ENCODE results near the gene SWSAP1.
A peak's percentile ranks its signal among the peaks of the same experiment; 100 is the strongest.
"Not testable (repeated sequence)": the region's sequence is repeated elsewhere in the genome, so short reads cannot be mapped to it uniquely, and the experiment has no call there.

Gene SWSAP1

DNA sequence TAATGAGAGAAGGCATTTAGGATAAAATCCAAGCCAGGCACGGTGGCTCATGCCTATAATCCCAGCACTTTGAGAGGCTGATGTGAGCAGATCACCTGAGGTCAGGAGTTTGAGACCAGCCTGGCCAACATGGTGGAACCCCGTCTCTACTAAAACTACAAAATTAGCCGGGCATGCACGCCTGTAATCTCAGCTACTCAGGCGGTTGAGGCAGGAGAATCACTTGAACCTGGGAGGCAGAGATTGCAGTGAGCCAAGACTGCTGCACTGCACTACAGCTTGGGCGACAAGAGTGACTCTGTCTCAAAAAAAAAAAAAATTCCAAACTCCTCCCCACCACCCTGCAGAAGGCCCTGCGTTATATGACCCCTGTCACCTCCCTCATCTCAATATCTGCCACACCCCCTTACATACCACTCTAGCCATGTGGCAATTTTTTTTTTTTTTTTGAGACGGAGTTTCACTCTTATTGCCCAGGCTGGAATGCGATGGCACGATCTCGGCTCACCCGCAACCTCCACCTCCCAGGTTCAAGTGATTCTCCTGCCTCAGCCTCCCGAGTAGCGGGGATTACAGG lies 4.9 kb downstream of the SWSAP1 start:
- not testable (repeated sequence) for DNase-seq

DNA sequence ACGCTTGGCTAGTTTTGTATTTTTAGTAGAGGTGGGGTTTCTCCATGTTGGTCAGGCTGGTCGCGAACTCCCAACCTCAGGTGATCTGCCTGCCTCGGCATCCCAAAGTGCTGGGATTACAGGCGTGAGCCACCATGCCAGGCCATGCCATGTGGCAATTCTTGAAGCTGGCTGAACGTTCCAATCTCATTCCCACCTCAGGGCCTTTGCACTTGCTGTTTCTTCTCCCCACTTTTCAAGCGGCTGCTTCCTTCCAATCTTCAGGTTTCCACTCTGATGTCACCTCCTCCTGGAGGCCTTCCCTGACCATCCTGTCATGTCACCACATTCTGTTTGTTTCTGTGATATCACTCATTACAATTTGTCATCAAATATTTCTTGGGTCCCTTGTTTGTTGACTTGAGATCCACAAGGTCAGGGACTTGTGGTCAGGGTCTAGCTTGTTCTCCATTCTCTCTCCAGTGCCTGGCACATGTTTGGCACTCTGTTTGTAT lies 5.4 kb downstream of the SWSAP1 start:
- no peak for DNase-seq

DNA sequence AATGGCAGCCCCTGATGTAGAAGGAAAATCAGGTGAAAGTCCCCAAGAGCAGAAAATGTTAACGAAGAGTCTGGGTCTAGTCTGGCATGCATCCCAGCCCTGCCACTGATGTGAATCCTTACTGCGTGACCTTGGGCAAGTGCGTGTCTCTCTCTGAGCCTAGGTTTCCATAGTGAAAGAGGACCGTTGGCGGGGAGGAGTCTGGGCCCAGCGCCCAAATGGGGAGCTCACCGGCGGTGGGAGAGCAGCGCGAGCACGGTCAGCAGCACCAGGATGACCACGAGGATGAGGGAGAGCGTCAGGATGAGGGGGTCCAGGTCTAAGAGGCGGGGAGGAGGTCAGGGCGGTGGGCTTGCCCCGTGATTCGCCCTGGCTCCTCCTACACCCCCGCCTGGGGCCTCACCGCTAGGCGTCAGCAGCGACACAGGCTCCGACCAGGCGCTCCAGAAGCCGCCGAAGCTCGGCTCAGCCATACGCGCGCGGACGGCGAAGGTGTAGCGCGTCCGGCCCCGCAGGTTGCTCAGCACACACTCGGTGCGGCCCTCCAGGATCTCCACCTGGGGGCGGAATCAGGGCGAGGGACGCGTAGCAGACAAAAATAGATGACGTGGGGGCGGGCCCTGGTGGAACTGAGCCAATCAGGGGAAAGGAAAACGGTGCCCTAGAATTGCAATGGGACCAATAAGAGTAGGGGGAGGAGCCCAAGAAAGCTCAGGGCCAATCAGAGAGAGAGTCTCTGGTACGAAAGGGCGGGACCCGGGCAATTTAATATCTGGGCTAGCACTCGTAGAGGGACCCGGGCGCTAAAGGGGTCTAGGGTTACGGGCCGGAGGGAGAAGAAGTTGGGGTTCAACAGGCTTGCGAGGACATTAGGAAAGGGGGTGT lies 6.4 kb downstream of the SWSAP1 start:
- DNase-seq: peak; percentile 97

DNA sequence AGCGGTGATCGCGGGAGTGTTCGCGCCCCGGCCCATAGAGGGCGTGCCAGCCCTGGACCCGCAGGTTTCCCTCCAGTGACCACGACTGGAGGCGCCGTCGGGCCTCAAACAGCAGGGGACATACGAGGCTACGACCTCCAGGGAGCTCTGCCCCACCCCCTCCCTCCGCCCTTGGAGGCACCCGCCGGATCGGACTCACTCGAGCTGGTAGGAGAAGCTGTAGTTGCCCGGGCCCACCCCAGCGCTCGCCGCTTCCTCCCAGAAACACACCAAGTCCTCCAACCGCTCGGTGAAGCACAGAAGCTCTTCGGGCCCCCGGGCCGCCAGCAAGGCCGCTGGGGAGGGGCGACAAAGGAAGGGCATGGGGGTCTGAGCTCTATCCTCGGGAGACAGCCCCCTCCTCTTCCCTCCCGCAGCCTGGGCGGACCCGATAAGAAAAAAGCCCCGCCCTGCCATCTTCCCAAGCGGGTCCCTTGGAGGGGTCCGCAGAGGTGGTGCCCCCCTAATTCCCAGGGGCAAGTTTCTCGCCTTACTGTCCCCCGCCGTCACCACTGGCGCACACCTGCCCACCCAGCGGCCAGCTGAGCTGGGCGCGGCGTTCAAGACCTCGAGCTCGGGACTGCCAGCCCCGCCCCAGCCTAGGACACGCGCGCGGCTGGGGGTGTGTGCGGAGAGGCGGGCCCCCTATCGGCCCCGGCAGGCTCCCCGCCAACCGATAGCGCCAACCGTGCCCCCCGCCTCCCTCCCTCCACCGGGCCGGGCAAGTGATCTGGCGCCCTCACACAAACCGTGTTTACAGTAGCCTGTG lies 8.6 kb downstream of the SWSAP1 start:
- DNase-seq: peak; percentile 29 to 55

DNA sequence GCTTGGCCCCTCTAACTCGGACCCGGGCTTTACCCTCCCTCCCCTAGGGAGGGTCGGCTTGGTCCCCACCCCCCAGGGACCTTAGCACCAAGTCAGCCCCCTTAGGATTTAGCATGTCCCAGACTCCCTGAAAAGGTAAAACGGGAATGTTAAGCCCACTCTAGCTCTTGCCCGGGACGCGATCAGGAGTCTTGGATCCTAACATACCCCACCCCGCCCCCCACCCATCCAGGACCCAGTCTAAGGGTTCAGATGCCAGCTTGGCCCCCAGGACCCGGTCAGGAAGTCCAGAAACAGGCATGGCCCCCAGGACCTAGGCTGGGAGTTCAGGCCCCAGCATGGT lies 9.2 kb downstream of the SWSAP1 start:
- no peak for DNase-seq

DNA sequence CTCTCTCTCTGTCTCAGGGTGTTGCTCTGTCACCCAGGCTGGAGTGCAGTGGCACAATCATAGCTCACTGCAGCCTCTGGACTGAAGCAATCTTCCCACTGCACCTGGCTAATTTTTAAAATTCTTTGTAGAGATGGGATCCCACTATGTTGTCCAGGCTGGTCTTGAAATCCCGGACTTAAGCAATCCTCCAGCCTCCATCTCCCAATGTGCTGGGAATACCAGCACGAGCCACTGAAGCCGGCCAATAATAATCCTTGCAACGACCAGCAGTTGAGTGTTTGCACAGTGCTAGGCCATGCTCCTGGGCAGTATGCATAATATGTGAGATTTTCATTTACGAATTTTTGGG lies 10.3 kb downstream of the SWSAP1 start:
- no peak for DNase-seq

DNA sequence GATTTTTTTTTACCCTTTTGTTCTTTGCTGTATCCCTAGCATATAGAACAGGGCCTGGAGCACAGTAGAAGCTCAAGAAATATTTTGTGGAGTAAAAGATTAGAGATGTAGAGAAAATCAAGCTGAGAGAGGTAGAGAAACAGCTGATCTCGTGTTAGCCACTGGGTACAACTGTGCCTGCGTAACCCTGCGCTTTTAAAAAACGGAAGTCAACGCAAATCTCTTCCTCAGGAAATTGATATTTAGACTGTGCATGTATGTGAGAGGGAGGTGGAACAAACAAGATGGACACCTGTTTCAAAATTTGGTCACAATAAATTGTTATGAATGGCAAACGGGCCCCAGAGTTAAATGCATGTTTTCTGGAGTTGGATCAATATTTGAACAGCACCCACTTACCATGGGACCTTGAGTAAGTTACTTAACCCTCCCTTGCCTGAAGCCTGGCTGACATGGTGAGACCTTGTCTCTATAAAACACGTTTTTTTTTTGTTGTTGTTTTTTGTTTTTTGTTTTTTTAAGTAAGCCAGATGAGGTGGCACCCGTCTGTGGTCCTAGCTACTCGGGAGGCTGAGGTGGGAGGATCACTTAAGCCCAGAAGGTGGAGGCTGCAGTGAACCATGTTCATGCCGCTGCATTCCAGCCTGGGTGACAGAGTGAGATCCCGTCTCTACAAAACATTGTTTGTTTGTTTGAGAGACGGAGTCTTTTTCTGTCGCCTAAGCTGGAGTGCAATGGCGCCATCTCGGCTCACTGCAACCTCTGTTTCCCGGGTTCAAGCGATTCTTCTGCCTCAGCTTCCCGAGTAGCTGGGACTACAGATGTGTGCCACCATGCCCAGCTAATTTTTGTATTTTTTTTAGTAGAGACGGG lies 12.9 kb downstream of the SWSAP1 start:
- no peak for DNase-seq

DNA sequence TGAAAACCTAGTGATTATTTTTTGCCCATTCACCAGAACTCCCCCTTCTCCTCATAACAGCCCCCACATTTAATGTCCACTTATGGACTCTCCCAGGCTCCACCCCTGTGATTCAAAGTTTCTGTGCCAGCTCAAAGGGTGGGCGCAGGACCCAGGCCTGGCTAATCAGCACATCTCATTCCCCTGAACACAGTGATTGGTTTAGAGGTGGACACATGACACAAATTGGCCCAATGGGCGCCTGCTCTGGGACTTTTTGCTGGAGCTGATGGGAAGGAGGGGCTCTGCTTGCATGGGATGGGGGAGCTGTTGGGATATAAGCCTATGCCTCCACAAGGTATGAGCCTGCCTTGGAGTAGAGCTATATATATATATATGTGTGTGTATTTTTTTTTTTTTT lies 15.9 kb downstream of the SWSAP1 start:
- no peak for DNase-seq

DNA sequence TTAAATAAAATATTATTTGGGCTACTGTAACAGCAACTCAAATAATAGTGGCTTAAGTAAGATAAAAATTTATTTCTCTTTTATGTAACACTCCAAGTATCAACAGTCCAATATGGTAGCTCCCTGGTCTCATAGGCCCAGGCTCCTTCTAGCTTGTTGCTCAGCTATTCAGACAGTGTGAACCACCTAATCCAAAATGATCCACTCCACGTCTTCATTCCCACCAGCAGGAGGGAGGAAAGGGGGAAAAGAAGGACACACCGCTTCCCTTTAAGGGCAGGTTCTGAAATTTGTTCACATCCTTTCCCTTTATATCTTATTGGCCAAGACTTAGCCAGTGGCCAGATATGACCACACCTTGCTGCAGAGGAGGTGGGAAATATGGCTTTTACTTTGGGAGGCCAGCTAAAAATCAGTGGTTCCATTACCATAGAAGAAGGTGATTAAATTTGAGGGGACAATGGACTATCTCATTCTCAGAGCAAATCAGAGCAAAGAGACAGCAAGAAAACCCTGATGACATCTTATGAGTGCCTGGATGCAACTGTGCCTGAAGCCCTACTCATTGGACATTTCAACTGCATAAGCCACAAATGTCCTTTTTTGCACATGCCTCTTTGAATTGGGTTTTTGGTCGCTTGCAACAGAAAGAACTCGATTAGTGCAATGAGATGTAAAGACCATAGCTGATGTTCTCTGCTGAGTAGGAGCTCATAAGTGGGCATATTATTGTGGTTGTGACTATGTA lies 16.6 kb downstream of the SWSAP1 start:
- DNase-seq: no peak

DNA sequence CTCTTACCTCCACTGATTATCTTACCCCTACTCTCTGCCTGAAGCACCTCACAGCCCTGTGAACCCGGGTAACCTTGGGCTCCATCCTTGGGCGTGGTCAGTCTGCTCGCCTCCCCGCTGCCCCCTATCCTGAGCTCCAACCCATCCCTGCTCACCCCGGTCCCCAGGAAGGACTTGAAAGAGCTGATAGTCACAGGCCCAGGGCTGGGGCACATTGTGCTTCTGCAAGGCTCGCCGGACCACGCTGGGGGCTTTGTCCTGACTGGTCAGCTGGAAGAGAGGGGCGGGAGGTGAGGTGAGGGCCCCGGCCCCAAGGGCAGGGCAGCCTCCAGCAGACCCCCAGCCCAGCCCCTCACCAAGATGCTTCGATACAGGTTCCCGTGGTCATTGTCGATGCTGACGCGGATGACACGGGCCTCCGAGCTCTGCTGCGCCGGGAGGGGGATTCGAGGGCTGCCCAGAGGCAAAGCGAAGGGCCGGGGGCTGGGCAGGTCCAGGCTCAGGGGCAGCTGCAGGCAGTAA lies 22.7 kb downstream of the SWSAP1 start:
- DNase-seq: no peak

DNA sequence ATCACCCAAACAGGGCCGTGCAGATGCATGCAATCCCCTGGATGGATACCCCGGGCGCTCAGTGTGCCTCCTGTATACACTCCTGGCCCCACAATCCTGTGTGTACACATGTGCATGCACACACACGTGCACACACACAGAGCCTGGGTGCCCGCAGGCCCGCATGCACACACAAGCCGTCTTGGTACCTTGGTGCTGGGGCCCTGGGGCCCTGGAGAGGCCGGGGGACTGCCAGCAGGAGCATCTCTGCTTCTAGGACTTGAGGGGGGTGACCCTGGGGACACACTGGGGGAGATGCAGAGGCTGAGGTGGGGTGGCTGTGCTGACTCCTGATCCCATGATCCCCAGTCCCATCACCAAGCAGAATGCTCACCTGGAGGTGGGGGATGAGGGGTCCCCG lies 25.2 kb downstream of the SWSAP1 start:
- no peak for DNase-seq

DNA sequence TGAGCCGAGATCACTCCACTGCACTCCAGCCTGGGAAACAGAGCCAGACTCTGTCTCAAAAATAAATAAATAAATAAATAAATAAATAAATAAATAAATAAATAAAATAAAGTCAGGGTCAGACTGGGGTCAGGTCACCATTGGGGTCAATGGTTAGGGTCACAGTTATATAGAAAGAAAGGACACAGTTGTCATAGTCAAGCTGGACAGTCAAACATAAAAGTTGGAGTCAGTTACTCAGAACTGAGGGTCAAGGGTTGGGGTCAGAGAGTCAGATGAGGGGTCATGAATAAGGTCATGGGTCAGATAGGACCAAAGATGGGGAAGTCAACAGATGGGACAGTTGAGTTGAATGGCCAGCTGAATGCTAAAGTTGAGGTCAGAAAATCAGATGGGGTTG lies 26.3 kb downstream of the SWSAP1 start:
- DNase-seq: no peak

DNA sequence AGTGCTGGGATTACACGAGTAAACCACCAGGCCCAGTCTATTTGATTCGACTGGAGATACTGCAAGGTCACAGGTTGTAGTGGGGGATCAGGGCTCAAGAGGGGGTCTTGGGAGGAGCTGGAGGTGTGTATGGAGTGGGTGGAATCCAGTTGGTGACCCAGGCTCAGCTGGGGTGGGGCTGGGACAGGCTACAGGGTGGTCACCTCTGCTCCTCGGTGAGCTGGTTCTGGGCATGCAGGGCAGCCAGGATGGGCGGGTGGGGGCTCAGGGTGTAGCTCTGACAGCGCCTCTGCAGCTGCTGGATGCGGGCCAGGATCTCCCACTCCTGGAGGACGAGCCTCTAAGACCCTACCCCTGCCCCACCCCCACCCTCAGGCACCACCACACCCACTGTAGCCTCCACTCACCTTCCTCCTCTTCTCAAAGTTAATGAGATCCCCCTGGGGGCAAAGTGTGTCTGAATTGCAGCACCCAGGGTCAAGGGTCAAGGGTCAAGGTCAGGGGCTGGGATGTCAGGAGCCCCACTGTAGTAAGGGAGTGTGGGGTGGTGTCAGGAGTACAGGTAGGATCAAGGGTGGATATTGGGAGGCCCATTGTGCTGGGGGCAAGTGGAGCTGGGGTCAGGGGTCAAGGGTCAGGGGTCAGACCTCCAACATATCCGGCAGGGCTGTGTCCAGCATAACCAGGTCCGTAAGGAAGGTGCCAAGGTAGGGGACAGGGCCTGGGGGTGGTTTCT lies 27.5 kb downstream of the SWSAP1 start:
- no peak for DNase-seq

DNA sequence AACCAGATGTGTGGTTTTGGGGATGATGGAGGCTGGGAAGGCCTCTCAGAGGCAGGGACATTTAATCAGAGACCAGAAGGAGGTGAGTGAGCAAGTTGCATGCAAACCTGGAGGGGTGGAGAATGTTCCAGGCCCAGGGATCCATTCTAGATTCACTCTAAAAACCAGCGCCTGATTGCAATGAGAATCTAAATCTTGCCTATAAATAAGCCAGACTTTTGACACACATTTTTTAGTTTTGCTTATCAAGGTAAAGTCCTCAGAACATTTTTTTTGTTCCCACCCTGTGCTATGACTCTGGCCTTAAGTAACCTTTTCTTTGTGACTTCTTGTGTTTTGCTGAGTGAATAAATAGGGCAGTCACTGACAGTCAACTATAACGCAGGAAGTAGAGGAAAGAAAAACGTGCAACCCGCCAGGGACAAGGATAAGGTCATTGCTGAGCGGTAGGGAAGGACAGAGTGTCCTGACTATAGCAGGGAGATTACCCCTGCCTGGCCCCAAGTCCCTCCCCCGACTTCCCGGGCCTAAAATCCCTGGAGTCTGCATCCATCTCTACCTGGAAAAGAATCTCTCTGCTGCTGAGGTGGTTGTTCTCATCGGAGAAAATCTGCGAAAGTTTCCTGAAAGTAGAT lies 30.2 kb downstream of the SWSAP1 start:
- DNase-seq: no peak

DNA sequence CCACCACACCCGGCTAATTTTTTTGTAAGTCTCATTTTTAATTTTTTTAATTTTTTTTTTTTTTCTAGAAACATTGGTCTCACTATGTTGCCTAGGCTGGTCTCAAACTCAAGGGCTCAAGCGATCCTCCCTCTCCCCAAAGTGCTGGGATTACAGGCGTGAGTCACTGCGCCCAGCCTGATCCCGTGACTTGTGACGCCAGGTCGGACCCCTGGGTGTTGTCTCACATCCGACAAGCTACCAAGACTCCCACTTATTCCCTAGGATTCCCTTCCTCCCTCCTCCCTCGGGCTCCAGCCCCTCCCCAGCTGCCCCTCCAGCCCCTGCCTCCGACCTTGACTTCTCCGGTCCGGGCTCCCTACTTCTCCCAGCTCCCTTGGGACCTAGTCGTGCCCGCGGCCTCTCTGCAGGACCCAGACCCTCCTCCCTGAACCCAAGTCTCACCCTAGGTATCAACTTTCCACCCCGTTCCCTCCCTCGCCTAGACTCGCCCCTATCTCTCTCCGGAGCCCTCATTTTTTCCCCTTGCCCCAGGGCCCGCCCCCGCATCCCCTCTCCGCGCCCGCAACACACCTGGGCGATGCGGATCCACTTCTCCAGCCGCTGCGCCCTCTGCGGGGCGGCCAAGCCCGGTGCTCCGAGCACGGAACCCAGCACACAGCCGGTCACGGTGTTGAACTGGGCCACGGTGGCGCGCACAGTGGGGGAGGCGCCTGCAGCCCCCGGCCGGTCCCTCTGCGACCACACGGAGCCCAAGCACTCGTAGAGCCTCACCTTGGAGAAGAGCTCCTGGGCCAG lies 31.6 kb downstream of the SWSAP1 start:
- DNase-seq: no peak

DNA sequence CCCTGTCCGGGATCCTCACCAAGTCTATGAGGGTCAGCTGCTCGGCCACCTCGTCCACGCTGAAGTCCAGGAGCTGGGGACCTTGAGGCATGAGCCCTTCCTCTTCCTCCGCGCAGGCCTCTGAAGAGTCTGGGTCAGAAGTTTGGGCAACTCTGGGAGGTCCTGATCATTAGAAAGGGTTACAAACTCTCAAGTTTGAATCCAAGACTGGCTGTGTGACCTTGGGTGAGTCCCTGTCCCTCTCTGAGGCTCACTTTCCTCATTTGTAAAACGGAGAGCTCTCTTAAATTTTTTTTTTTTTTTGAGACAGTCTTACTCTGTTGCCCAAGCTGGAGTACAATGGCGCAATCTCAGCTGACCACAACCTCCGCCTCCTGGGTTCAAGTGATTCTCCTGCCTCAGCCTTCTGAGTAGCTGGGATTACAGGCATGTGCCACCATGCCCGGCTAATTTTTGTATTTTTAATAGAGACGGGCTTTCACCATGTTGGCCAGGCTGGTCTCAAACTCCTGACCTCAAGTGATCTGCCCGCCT lies 32.3 kb downstream of the SWSAP1 start:
- DNase-seq: not testable (repeated sequence)

DNA sequence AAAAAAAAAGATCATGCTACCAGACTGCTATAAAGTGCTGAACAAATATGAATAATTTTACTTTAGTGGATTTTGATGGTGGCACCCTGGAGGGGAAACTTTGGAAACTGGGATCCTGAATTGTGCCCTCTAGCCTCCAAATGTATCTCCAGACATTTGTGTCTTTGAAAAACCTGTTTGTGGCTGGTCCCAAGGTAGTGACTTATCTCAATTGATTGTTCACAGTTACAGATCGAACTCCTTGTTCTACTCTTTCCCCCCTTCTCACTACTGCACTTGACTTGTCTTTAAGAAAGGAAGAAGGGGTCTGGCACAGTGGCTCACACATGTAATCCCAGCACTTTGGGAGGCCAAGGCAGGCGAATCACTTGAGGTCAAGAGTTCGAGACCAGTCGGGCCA lies 34.1 kb downstream of the SWSAP1 start:
- DNase-seq: no peak

DNA sequence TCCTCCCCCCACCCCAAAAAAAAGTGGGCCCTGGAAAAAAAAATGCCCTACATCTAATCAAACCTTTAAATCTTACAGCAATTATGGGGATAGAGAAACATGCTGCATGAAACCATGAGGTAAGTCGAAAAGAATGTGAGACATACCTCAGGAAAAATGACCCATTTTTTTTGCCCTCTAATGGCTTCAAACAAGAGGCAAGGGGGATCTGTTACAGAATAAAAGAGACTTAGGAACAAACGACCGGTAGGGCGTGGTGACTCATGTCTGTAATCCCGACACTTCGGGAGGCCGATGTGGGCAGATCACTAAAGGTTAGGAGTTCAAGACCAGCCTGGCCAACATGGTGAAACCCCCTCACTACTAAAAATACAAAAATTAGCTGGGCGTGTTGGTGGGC lies 36.2 kb downstream of the SWSAP1 start:
- no peak for DNase-seq

DNA sequence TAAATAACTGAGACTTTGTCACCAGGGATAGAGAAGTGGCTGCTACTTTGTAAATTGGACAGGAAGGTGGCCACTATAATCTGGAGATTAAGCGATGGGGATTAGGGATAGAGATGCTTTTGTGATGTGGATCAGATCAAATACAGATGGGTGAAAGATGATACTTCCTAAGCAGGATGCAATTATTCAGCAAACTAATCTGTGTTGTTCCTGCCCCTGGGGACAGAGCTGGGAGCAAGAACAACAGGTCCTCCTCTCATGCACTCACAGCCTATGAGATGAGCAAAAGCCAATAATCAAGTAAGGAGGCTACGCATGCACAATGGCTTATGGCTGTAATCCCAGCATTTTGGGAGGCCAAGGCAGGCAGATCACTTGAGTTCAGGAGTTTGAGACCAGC lies 40.1 kb downstream of the SWSAP1 start:
- no peak for DNase-seq
